Astrocyte of the cerebellum (primary cell): ENCODE results near the gene MTUS2.

Experiments
- DNase-seq: peaks from one replicate; pipeline ENCODE4 v3.0.0-alpha.2; 2011; ENCODE audit warnings: low read depth
- H3K4me3 ChIP-seq: 2 replicates; pipeline ENCODE4 v1.5.1; 2011; ENCODE audit warnings: mild to moderate bottlenecking, low read depth, low read length, moderate library complexity
- CTCF ChIP-seq: IDR thresholded peaks from 2 replicates; pipeline ENCODE4 v1.5.1; 2012; ENCODE audit warnings: low read length, low read depth, moderate library complexity, mild to moderate bottlenecking; ENCODE audit errors: missing control alignments
- in situ Hi-C: cut with HindIII; loops from 2 replicates; pipeline ENCODE4 v1.10.0; 2017; ENCODE audit warnings: low sequenced_read_pairs

The MTUS2 gene

GRCh38 chr13:29304148-29304547 is 484.0 kb downstream of the MTUS2 start:
- in situ Hi-C loops: no loop called here
- TF ChIP-seq CTCF: no peak
- DNase-seq: no peak

GRCh38 chr13:29310806-29311205 is 490.7 kb downstream of the MTUS2 start:
- no peak for TF ChIP-seq CTCF
- in situ Hi-C loops: no loop called here
- DNase-seq: no peak
- H3K4me3 ChIP-seq: no peak overlapping the region

More at GRCh38 chr13:29304148-29304547, 484.0 kb downstream of the MTUS2 start:
- H3K4me3 ChIP-seq: no peak overlapping the region

GRCh38 chr13:29315847-29316246 is 495.7 kb downstream of the MTUS2 start:
- in situ Hi-C loops: no loop called here
- TF ChIP-seq CTCF: no peak
- H3K4me3 ChIP-seq: no peak overlapping the region
- DNase-seq: no peak

GRCh38 chr13:29317828-29318227 is 497.7 kb downstream of the MTUS2 start:
- TF ChIP-seq CTCF: no peak
- no peak overlapping the region for H3K4me3 ChIP-seq
- in situ Hi-C loops: no loop called here
- DNase-seq: no peak

- no peak for TF ChIP-seq CTCF
- H3K4me3 ChIP-seq: no peak overlapping the region
- no peak for DNase-seq
- in situ Hi-C loops: no loop called here
Measured at GRCh38 chr13:29318741-29319140, 498.6 kb downstream of the MTUS2 start.

- TF ChIP-seq CTCF: no peak
- no peak overlapping the region for H3K4me3 ChIP-seq
- in situ Hi-C loops: no loop called here
- DNase-seq: no peak
Measured at GRCh38 chr13:29319451-29319850, 499.3 kb downstream of the MTUS2 start.

GRCh38 chr13:29323954-29324353 is 503.8 kb downstream of the MTUS2 start:
- no peak for DNase-seq
- in situ Hi-C loops: no loop called here
- TF ChIP-seq CTCF: no peak
- H3K4me3 ChIP-seq: no peak overlapping the region
